IMR-90 (cell line): ENCODE data around the gene FMNL1. TPM values are rescaled to one million over a fixed set of nuclear protein-coding genes. Genes with fewer than 3 reads are reported as not detected.

ENCODE experiments used
- ATAC-seq: fragments of 200-7000 bp; cut with Tn5 transposase; 2 replicates; pipeline ENCODE4 v1.9.1; 2020; ENCODE audit warnings: low read depth, mild to moderate bottlenecking, moderate library complexity
- BruUV-seq: library from RNA; stranded (reverse); fragments of 400-500 nt; replicated peaks from 2 replicates; lab custom pipeline; 2021; lab: Mats Ljungman, UMichigan
- CTCF ChIA-PET: fragments of 300-600 bp; formaldehyde crosslinking; extraction: SDS; loops from one replicate; lab custom pipeline; 2021; ENCODE audit warnings: antibody characterized with exemption; lab: Yijun Ruan, JAX
- POLR2A ChIA-PET: fragments of 300-600 bp; sonication (Branson Sonifier 250); formaldehyde crosslinking; loops from one replicate; lab custom pipeline; 2022; ENCODE audit warnings: antibody characterized with exemption; ENCODE audit not compliant: unreplicated experiment; lab: Charles Lee
- DNase-seq: peaks from one replicate; pipeline ENCODE4 v3.0.0; 2013
- H2AFZ ChIP-seq: replicated peaks from 2 replicates; pipeline ENCODE3; 2013; ENCODE audit warnings: low read length, mild to moderate bottlenecking; ENCODE audit not compliant: poor library complexity
- H2AK5ac ChIP-seq: 2 replicates; pipeline ENCODE4 v1.6.1; 2013; ENCODE audit warnings: low read depth, low read length, inconsistent platforms
- H2AK9ac ChIP-seq: replicated peaks from 2 replicates; pipeline ENCODE3; 2013; ENCODE audit warnings: mild to moderate bottlenecking, low read depth, low read length, moderate library complexity; ENCODE audit not compliant: poor library complexity
- H2BK120ac ChIP-seq: 2 replicates; pipeline ENCODE4 v1.6.1; 2013; ENCODE audit warnings: low read depth, low read length, inconsistent platforms
- H2BK15ac ChIP-seq: 3 replicates; pipeline ENCODE4 v1.6.1; 2013; ENCODE audit warnings: low read depth, low read length, inconsistent platforms
- H2BK20ac ChIP-seq: 2 replicates; pipeline ENCODE4 v1.6.1; 2013; ENCODE audit warnings: low read depth, mild to moderate bottlenecking, inconsistent platforms, low read length, moderate library complexity
- H2BK5ac ChIP-seq: 2 replicates; pipeline ENCODE4 v1.6.1; 2013; ENCODE audit warnings: mild to moderate bottlenecking, low read depth, low read length, inconsistent platforms; ENCODE audit not compliant: poor library complexity, severe bottlenecking
- H3K14ac ChIP-seq: replicated peaks from 2 replicates; pipeline ENCODE4 v1.6.1; 2013; ENCODE audit warnings: low read depth, low read length, inconsistent platforms
- H3K18ac ChIP-seq: 2 replicates; pipeline ENCODE4 v1.6.1; 2013; ENCODE audit warnings: low read depth, low read length, control low read depth
- H3K23ac ChIP-seq: 2 replicates; pipeline ENCODE4 v1.6.1; 2013; ENCODE audit warnings: low read depth, low read length, inconsistent platforms
- H3K27ac ChIP-seq: 2 replicates; pipeline ENCODE4 v1.5.1; 2013; ENCODE audit warnings: mild to moderate bottlenecking, control low read depth, low read length; ENCODE audit not compliant: insufficient read depth
- H3K27me3 ChIP-seq: 2 replicates; pipeline ENCODE4 v1.6.1; 2013; ENCODE audit warnings: low read length; ENCODE audit not compliant: control insufficient read depth, insufficient read depth
- H3K36me3 ChIP-seq: 2 replicates; pipeline ENCODE4 v1.6.1; 2013; ENCODE audit warnings: low read length, mixed read lengths; ENCODE audit not compliant: control insufficient read depth, insufficient read depth
- H3K4ac ChIP-seq: 2 replicates; pipeline ENCODE4 v1.6.1; 2013; ENCODE audit warnings: low read depth, low read length, inconsistent platforms
- H3K4me1 ChIP-seq: 2 replicates; pipeline ENCODE4 v1.6.1; 2013; ENCODE audit warnings: low read length, mixed read lengths; ENCODE audit not compliant: control insufficient read depth, insufficient read depth
- H3K4me2 ChIP-seq: 2 replicates; pipeline ENCODE4 v1.6.1; 2013; ENCODE audit warnings: low read depth, mild to moderate bottlenecking, control low read depth, low read length, moderate library complexity
- H3K4me3 ChIP-seq: 2 replicates; pipeline ENCODE4 v1.5.1; 2013; ENCODE audit warnings: low read depth, mild to moderate bottlenecking, control low read depth, low read length, moderate library complexity; ENCODE audit not compliant: insufficient read depth
- H3K56ac ChIP-seq: 2 replicates; pipeline ENCODE4 v1.6.1; 2013; ENCODE audit warnings: low read length, inconsistent platforms; ENCODE audit not compliant: insufficient read depth; ENCODE audit errors: extremely low read depth
- H3K79me1 ChIP-seq, 2 experiments: 2 replicates each; pipeline ENCODE4 v1.6.1; 2013; ENCODE audit warnings: low read length in 2 of 2, inconsistent platforms in 1 of 2, low read depth in 1 of 2
- H3K9ac ChIP-seq: 2 replicates; pipeline ENCODE4 v1.6.1; 2013; ENCODE audit warnings: low read depth, low read length, control low read depth
- H3K9me1 ChIP-seq: 2 replicates; pipeline ENCODE4 v1.6.1; 2013; ENCODE audit warnings: low read length, inconsistent platforms; ENCODE audit not compliant: insufficient read depth
- H3K9me3 ChIP-seq: 2 replicates; pipeline ENCODE4 v1.6.1; 2013; ENCODE audit warnings: low read length; ENCODE audit not compliant: control insufficient read depth, insufficient read depth
- H4K20me1 ChIP-seq: 2 replicates; pipeline ENCODE4 v1.6.1; 2013; ENCODE audit warnings: low read length, inconsistent platforms; ENCODE audit not compliant: insufficient read depth
- H4K5ac ChIP-seq: 2 replicates; pipeline ENCODE4 v1.6.1; 2013; ENCODE audit warnings: mild to moderate bottlenecking, low read depth, low read length, control low read depth
- H4K8ac ChIP-seq, 2 experiments: 2 replicates each; pipeline ENCODE4 v1.6.1; 2013; ENCODE audit warnings: low read depth in 2 of 2, low read length in 2 of 2, control low read depth in 1 of 2, inconsistent platforms in 1 of 2
- H4K91ac ChIP-seq: 2 replicates; pipeline ENCODE4 v1.6.1; 2013; ENCODE audit warnings: low read depth, low read length, inconsistent platforms; ENCODE audit not compliant: insufficient read depth
- BHLHE40 ChIP-seq: fragments of 150-350 bp; IDR thresholded peaks from 2 replicates; pipeline ENCODE4 v1.6.1; 2016; ENCODE audit warnings: mild to moderate bottlenecking, low read depth, low read length
- CEBPB ChIP-seq: IDR thresholded peaks from 2 replicates; pipeline ENCODE4 v1.6.1; 2012; ENCODE audit warnings: low read depth, low read length, improper control_type of control experiment
- CTCF ChIP-seq: conservative IDR thresholded peaks from 2 replicates; pipeline ENCODE4 v1.5.1; 2012; ENCODE audit warnings: mild to moderate bottlenecking, low read depth, low read length, improper control_type of control experiment
- ELK1 ChIP-seq: fragments of 150-350 bp; IDR thresholded peaks from 2 replicates; pipeline ENCODE4 v1.6.1; 2016; ENCODE audit warnings: low read depth, mild to moderate bottlenecking, low read length, moderate library complexity, borderline replicate concordance
- FOS ChIP-seq: fragments of 150-350 bp; IDR thresholded peaks from 2 replicates; pipeline ENCODE4 v1.6.1; 2016; ENCODE audit warnings: low read depth, low read length
- MAFK ChIP-seq: IDR thresholded peaks from 2 replicates; pipeline ENCODE4 v1.6.1; 2012; ENCODE audit warnings: low read depth, low read length, improper control_type of control experiment
- MXI1 ChIP-seq: IDR thresholded peaks from 2 replicates; pipeline ENCODE4 v1.6.1; 2012; ENCODE audit warnings: low read depth, mild to moderate bottlenecking, low read length, moderate library complexity, borderline replicate concordance
- POLR2A ChIP-seq: IDR thresholded peaks from 2 replicates; pipeline ENCODE4 v1.6.1; 2012; ENCODE audit warnings: mild to moderate bottlenecking, low read depth, low read length
- RCOR1 ChIP-seq: IDR thresholded peaks from 2 replicates; pipeline ENCODE4 v1.6.1; 2012; ENCODE audit warnings: mild to moderate bottlenecking, low read length, improper control_type of control experiment; ENCODE audit not compliant: insufficient replicate concordance
- SMC3 ChIP-seq: fragments of 150-350 bp; IDR thresholded peaks from 2 replicates; pipeline ENCODE4 v1.6.1; 2016; ENCODE audit warnings: low read depth, mild to moderate bottlenecking, antibody characterized with exemption, low read length, moderate library complexity
- USF2 ChIP-seq: fragments of 150-350 bp; IDR thresholded peaks from 2 replicates; pipeline ENCODE4 v1.6.1; 2017; ENCODE audit warnings: mild to moderate bottlenecking, antibody characterized with exemption, low read length, low read depth
- WGBS, 2 experiments: methylation state at CpG; one replicate each; pipeline versions ENCODE4 v1.1.5 to v1.1.7; 2013; ENCODE audit warnings: missing lambda C conversion rate in 2 of 2; ENCODE audit not compliant: insufficient read length in 1 of 2; ENCODE audit errors: extremely low coverage in 2 of 2; 5-methylcytosine and 5-hydroxymethylcytosine counted together
- dilution Hi-C: fragments of 300-500 bp; cut with HindIII; formaldehyde crosslinking; loops from one replicate; pipeline ENCODE4 v1.14.3; 2018; ENCODE audit warnings: low sequenced_read_pairs; ENCODE audit not compliant: unreplicated experiment
- in situ Hi-C: fragments of 300-500 bp; cut with MboI; formaldehyde crosslinking; loops from 3 replicates; pipeline ENCODE4 v1.14.3; 2019; ENCODE audit warnings: low sequenced_read_pairs, inconsistent platforms, mixed read lengths
- intact Hi-C: fragments of 100-400 bp; cut with micrococcal nuclease; formaldehyde crosslinking; loops from 2 replicates; pipeline ENCODE4 v1.10.0; 2022
- polyA plus RNA-seq, 3 experiments: library from polyadenylated mRNA; depleted of rRNA; stranded (reverse); fragments of >200 nt; gene quantifications; 2 replicates each; pipeline ENCODE4 v1.2.3, GENCODE V29; 2012; ENCODE audit warnings: low replicate concordance in 1 of 3
- total RNA-seq: library from RNA; depleted of rRNA; stranded (reverse); fragments of >200 nt; gene quantifications from 2 replicates; pipeline ENCODE4 v1.2.3, GENCODE V29; 2012

FMNL1 gene
- total and polyA plus RNA-seq, 2 of the 4 experiments (the other 2 are of a cell fraction) = 0.36 to 2.3 TPM

GRCh38 chr17:45290269-45290765, 68.6 kb downstream of the FMNL1 start:
- Histone ChIP-seq H3K36me3 (peaks cover 44% of the 10 kb centered on the region), H3K9ac (no peak overlapping the region), H4K5ac (no peak overlapping the region), H3K4me3 (no peak overlapping the region), H3K79me1 (peaks cover 31 to 64% of the 10 kb centered on the region in 2 experiments), H3K56ac (no peak overlapping the region), H3K23ac (no peak overlapping the region), H2BK120ac (no peak overlapping the region), H3K18ac (no peak overlapping the region), H3K9me3 (no peaks in the 10 kb centered on the region), H2BK20ac (no peak overlapping the region), H3K27me3 (no peaks in the 10 kb centered on the region), H2BK15ac (no peak overlapping the region), H4K20me1 (peaks cover 58% of the 10 kb centered on the region), H2BK5ac (no peak overlapping the region), H3K4me2 (no peak overlapping the region), H3K14ac (no peak overlapping the region), H2AK5ac (no peak overlapping the region), H2AFZ (no peak overlapping the region), H3K4me1 (peaks cover 35% of the 10 kb centered on the region), H3K9me1 (peaks cover 36% of the 10 kb centered on the region), H4K8ac (no peak overlapping the region), H3K4ac (no peak overlapping the region; the same call in 1 of the 2 replicates), H2AK9ac (no peak overlapping the region), H3K27ac (no peak overlapping the region), H4K91ac (no peak overlapping the region)
- intact Hi-C loops = loop anchor here (5.0 kb wide), 1 partner anchor 97 kb away; no protein-coding TSS in a partner anchor
- WGBS, 2 experiments = 96% methylated on average over 11 of the region's 11 CpGs; no CpG with 5 or more reads in 1 of the 2 experiments
- dilution Hi-C loops = no loop called here
- TF ChIP-seq RCOR1 (no peak), FOS (no peak), CEBPB (no peak), SMC3 (no peak), ELK1 (no peak), MXI1 (no peak), USF2 (no peak), POLR2A (no peak), MAFK (no peak), BHLHE40 (no peak), CTCF (no peak)
- in situ Hi-C loops = no loop called here
- DNase-seq (no peak), ATAC-seq (no peak)
- ChIA-PET CTCF (no interaction called here), POLR2A (no interaction called here)
- BruUV-seq = no TSS peak
